ENCODE results near the gene LHX4. TPM values are rescaled to one million over a fixed set of nuclear protein-coding genes. Genes with fewer than 3 reads are reported as not detected.
A peak's percentile ranks its signal among the peaks of the same experiment; 100 is the strongest.

LHX4 gene
- total RNA-seq, 1 donor from 2014 or later: 0.03 TPM

- DNase-seq (ENCODE audit: low spot score): no peak
These were observed 27.4 kb downstream of the LHX4 start for GRCh38 chr1:180257486-180257885.

GRCh38 chr1:180258290-180258689 lies 28.2 kb downstream of the LHX4 start:
- no peak for DNase-seq (ENCODE audit: low spot score)

DNA sequence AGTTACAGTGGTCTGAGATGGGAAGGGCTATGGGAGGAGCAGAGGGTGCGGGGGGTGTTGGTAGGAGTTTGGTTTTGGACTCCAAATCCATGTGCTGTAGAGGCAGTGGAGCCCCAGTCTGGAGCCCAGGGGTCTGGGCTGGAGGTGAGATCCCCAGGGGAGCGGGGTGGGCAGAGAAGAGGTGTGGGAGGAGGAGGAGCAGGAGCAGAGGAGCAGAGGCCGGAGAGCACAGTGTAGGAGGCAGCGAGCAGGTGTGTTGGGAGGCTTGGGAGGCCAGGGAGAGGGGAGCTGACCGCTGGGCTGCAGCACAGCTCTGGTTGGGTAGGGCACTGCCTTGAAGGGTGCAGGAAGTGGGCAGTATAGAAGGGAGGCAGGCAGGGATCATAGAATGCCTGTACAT lies 28.9 kb downstream of the LHX4 start:
- DNase-seq (ENCODE audit: low spot score): no peak

- DNase-seq (ENCODE audit: low spot score): no peak
These were observed 29.6 kb downstream of the LHX4 start for GRCh38 chr1:180259431-180260338.

DNA sequence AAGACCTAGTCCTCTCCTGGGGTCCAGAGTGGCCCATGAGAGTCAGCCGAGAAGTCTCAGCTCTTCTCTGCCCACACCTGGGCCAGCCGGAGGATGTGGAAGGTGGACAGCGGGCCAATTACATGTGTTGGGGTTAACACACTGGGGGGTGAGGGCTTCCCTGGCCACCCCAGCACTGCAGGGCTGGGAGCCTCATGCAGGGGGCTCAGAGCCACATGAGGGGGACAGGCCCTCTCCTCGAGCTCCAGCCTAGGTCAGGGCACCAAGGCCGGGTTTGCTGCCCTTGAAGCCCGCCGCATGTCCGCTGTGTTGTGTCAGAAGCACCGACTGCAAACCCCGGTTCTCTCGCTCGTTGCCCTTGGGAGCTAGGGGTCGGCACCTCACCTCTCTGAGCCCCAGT lies 30.5 kb downstream of the LHX4 start:
- no peak for DNase-seq (ENCODE audit: low spot score)

- no peak for DNase-seq (ENCODE audit: low spot score)
These were observed 31.0 kb downstream of the LHX4 start for GRCh38 chr1:180261030-180261429.

GRCh38 chr1:180261524-180262155 lies 31.6 kb downstream of the LHX4 start:
- DNase-seq (ENCODE audit: low spot score): no peak

DNA sequence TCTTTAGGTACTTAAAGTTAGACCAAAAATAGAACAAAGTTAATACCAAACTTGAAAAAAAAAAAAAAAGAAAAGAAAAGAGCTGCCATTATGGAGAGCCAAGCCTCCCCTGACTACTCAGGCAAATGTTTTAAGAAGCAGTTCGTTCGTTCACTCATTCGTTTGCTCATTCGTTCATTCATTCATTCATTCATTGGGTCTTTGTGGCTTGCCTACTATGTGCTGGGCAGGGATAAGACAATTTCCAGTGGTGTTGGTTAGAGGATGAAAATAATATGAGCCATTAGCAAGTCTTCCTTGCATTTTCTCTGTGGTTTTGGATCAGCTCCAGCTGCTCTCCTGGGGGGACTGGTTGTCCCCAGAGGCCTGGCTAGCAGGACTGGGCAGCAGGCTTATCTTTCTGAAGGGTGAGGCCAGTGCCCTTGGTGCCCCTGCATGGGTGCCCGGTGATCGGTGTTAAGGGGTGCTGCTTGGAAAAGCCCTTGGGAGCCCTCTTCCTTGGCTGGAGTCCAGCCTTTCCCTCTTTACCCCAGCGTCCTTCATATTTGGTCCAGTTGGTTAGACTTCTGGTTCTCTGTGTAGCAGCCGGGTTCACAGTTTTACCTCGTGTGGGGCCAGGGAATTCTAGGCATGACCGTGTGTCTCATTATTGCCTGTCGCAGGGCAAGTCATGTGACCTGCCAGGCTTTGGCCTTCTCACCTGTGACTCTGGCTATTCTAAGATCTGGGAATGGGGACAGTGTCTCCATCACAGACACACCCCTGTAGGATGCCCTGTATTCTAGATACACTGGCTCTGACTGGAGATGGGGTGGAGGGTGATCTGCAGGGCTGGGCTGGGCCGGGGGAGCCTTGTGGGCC lies 32.8 kb downstream of the LHX4 start:
- DNase-seq (ENCODE audit: low spot score): no peak

DNA sequence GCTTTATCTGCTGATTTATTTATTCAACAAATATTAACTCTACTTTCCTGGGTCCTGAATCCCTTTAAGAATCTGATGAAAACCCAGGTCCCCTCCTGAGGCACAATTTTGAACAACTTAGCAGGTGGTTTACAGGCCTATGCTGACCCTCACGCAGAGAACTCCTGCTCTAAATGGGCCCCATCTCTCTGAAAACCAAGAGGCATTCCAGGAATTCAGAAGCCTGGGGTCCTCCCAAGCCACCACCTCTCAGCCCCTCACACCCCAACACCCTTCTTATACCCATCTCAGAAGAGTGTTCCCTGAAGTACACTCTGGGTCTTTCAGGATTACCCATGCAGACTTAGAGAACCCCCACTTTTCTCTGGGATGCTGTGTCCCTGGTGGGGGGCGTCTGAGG lies 34.5 kb downstream of the LHX4 start:
- no peak for DNase-seq (ENCODE audit: low spot score)

GRCh38 chr1:180265201-180265600 lies 35.1 kb downstream of the LHX4 start:
- no peak for DNase-seq (ENCODE audit: low spot score)

DNA sequence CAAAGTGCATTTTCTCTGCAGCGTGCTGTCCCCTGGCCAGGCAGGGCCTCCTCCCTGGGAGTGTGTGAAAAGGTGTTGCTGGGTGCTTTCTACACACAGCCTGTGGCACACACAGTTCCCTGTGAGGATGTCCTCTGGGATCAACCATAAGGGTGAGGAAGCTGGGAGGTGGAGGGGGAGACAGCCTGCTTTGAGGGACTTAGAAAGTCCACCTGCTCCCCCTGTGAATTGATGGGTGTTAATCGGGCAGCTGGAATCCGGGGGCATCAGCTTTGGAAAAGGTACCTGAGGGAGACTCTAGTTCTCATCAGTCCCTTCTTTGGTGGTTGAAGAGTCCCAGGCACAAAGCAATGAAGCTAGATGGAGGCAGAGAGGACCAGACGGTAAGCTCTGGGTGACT lies 35.8 kb downstream of the LHX4 start:
- DNase-seq (ENCODE audit: low spot score): no peak

GRCh38 chr1:180266275-180267210 lies 36.5 kb downstream of the LHX4 start:
- no peak for DNase-seq (ENCODE audit: low spot score)

DNA sequence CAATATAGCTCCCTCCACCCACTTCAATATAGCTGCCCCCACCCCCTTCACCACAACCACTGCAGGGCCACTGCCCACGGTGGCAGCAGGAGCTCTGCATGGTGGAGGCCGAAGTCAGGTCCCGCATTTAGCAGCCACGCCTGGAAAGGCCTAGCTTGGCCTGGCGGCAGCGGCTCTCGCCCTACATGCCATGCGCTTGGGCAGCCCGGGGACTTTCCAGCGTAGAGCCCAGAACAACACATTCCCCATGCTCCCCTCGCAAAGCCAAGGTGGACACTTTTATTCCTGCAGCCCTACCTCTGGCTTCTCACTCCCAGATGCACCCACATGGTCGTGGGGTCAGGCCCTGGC lies 37.1 kb downstream of the LHX4 start:
- DNase-seq (ENCODE audit: low spot score): no peak

GRCh38 chr1:180267761-180268555 lies 37.9 kb downstream of the LHX4 start:
- DNase-seq (ENCODE audit: low spot score): no peak

DNA sequence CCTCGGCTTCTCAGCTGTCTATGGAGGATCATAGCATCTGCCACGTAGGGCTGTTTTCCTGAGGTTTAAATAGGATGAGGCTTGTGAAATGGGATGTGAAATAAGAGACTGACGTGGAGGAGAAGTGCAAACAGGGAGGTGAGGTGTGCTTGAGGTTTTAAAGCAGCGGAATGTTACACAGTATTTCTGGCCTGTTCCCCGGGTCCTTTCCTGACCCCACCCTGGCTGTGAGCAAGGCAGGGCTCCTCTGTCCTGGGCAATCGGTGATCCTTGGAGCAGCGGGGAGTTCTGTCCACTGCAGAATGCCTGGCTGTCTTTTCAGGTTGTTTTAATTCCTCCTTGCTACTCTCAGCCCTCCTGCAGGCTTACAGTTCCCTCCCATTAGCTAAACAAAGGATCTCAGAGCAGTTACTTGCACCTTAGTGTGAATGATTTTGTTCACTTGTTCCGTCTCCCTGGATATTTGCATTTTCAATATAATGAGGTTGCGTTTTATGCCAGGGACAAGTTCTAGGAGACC lies 38.6 kb downstream of the LHX4 start:
- DNase-seq (ENCODE audit: low spot score): no peak

DNA sequence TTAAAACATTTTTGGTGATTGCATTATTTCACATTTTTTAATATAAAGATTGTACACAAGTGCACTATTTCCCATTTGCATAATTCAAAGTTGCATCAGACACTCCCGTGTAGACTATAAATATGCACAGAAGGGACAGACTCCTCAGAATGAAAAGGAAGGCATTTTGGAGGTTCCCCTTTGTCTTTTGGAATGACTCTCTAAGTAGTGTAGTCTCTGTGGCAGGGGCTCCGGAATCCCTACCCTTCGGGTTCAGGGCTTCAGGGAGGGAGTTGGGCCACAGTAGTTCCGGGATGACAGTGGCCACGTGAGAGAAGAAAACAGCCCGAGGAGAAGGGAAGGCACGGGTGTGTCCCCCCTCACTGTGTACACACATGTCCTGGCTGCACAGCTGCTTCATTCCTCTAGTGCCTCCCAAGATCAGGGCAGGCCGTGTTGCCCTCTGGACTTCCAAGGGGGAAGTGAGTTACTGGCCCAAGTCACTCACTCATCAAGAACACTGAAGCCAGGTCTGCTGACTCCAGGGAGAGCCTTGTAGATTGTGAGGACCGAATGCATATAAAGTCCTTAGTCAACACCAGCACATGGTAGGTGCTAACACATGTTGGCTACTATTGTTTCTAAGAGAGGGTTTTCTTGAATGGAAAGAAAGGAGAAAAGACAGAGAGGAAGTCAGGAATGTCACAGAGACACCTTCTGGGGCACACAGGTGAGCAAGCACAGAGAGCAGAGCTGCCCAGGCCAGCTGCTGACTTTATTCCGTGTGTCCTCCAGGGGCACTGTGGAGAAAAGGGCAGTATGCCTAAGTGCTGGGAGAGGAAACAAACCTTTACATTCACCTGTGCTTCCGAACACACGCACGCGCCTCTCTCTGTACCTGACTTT lies 39.8 kb downstream of the LHX4 start:
- peak; percentile 44 for DNase-seq (ENCODE audit: low spot score)

DNA sequence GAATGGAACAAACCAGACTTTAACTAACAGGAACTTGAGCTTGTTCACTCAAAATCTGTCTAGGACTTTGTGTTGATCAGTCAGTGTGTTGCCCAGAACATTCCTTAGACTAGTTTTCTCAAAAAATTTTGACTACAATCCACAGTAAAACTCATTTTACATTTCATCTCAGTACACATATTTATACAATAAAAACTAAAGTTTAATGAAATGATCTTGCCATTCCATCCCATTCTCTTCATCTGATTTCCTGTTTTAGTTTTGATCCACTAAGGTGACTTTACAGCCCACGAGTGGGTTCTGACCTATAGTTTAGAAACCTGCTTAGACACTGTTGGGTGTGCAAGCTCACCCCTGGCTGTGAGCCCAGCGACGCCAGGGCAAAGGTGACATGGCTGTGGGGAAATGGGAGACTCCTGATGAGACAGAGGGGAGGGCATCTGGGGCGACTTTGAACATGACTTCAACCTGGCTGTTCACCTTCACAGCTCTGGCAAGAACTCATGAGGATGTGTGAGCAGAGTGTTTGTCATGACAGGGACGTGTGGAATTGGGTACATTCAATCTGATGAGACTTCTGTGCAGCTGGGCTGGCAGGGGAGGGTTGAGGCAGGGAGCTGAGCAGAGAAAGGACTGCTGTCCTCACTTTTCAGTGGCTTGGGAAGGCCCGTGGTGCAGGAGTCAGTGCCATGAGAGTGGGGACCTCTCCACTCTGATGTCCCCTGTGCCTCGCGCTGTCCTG lies 40.6 kb downstream of the LHX4 start:
- no peak for DNase-seq (ENCODE audit: low spot score)

All from mucosa of gallbladder (tissue), 1 donor.